Kasumi-1 (cell line): ENCODE measurements around the gene SLC8A1.
A peak's percentile ranks its signal among the peaks of the same experiment; 100 is the strongest.

Experiments used
- DNase-seq, 2 experiments: peaks; one replicate each; lab custom pipeline; 2025; lab: John Stamatoyannopoulos, UW

Gene SLC8A1

DNA sequence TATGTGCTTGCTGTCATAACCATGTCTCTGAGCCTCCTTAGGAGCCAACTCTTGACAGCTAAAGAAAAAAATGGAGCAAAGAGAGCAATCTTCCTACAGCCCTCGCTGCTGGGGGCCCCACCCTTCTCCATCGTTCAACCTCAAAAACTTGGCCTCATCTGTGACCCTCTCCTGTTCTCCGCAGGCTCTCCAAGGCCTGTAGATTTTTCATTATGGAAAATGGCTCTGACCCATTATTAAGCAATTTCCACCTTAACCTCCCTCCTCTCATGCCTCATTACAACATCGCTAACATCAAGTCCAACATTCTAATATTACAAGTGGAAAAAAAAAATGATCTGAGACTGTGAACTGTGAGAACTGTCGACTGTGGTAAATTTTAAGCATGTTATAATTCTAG lies 98.7 kb downstream of the SLC8A1 start:
- DNase-seq: no peak

DNA sequence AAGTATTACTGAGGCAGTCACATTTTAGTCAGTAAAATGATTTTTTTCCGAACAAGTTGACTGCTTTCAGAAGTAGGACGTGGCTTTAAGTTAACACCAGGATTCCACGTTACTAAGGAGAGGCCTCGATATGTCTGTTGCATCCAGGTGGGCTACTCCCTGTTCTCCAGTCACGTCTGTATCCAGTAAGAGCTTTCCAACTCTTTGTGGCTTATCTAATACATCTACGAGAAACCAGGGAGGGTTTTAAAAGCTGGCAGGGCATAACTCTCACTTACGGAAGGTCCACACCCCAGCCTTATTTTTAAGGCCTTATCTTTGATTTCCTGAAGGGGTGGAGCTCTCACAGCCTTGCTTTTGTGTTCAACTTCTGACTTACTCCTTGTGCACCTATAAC lies 99.2 kb downstream of the SLC8A1 start:
- no peak for DNase-seq

GRCh38 chr2:40352041-40352702 lies 99.7 kb downstream of the SLC8A1 start:
- peak; percentile 3 for DNase-seq

- DNase-seq: no peak
These were observed 103.2 kb downstream of the SLC8A1 start for GRCh38 chr2:40348665-40349064.

DNA sequence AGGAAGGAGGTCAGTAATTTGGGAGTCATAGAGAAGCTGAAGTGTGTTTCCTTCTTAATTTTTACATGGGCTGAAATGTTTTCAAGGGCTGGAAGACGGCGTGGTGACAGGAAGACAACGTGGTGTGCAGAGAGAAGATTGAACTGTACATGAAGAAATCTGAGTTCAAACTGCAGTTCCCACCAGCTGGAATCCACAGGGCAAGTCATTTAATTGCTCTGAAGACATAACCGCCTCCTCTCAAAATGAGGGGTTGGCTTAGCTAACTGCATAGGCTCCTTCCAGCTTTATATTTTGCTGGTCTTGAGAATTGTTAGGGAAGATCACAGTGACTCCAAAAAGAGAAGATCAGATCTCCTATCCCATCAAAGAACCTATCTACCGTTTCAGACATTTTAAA lies 103.9 kb downstream of the SLC8A1 start:
- DNase-seq: no peak

DNA sequence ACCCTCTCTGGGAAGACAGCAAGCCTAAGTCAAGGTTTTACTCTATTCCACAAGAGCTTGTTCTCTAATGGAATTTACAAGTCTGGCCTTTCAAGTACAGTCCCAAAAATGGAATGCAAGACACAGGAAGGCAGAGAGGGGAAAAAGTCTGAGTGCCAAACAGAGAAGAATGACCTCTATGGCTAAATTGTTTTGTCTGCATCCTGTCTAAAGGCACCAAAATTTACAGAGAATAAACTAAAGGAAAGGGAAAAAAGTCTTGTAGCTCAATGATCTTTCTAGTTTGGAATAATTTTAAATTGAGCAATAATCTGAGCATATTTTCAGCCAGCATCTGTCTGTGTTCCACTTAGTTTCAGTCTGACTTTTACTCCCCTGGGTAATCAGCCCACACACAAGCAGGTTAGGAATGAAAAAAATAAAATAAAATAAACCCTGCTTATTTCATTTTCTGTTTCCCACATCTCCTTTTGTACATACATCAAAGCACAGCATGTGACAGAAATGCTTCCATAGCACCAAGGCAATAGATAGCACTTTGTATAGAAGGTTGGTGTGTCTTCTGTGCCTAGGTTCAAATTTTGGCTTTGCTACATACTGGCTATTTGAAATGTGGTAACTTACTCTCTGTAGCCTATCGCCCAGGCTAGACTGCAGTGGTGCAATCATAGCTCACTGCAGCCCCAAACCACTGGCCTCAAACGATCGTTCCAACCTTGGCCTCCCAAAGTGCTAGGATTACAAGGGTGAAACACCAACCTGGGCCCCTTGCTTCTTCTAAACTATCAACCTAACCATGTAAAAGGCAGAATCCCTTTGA lies 105.1 kb downstream of the SLC8A1 start:
- no peak for DNase-seq

- DNase-seq: no peak
These were observed 107.5 kb downstream of the SLC8A1 start for GRCh38 chr2:40344364-40344763.

- no peak for DNase-seq
These were observed 108.0 kb downstream of the SLC8A1 start for GRCh38 chr2:40343902-40344301.

GRCh38 chr2:40341198-40341597 lies 110.7 kb downstream of the SLC8A1 start:
- no peak for DNase-seq

DNA sequence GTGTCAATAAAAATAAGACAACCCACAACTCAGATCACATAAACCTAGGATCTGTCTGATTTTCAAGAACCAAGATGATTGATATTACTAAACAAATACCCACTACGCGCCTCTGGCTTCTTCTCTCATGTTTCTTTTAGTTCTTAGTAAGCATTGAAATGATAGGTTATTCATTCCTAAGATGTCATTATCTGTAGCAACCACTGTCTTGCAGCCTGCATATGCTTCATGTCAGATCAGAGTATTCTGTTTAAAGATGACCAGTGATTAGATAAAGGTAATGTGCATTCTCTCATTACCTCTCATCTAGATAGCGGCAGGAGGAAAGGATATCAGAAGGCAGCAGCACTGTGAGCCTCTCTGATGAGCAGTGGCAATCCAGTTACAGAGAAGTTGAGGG lies 112.9 kb downstream of the SLC8A1 start:
- DNase-seq: no peak

DNA sequence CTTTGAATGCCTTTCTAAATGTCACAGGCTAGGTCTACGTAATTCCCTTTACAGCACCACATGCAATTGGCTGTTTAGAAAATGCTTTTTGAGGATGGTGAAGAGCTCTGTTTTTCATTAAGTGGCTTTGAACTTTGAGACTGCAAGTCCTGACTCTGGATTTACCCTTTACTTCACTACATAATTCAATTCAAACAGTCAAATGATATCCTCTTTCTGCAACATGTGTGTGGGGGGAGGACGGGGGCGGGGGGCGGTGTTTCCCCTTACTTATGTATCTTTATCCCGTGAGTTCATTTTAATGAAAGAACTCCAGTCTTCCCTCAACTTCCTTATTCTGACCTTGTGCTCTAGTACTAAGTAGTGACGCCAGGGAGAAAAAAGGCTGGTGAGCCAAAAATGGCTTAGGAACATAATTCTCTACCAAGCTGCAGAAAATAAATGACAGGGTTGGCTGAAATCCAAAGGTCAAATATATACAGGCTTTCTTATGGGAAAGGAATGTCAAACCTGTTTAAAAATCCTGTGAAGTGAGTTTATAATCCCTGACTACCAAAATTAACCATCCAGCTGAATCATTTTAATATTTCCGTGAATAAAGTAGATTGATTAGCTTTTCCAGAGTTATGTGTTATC lies 119.6 kb downstream of the SLC8A1 start:
- peak; percentile 63 to 69 for DNase-seq

GRCh38 chr2:40330096-40330495 lies 121.8 kb downstream of the SLC8A1 start:
- DNase-seq: no peak

DNA sequence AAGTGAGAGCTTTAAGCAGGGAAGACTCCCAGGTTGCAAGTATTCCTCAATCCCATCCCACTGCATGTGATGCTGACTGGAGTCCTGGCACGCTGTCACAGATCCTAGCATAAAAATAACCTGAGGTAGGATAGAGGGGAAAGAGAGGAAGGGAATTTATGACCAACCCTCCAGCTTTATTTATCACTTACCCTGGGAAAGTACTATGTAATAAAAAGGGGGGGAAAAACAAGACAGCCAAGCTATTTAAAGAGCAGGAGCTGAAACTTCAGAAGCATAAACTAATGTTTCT lies 122.2 kb downstream of the SLC8A1 start:
- no peak for DNase-seq

- no peak for DNase-seq
These were observed 126.8 kb downstream of the SLC8A1 start for GRCh38 chr2:40325116-40325515.

GRCh38 chr2:40324656-40325055 lies 127.2 kb downstream of the SLC8A1 start:
- no peak for DNase-seq

DNA sequence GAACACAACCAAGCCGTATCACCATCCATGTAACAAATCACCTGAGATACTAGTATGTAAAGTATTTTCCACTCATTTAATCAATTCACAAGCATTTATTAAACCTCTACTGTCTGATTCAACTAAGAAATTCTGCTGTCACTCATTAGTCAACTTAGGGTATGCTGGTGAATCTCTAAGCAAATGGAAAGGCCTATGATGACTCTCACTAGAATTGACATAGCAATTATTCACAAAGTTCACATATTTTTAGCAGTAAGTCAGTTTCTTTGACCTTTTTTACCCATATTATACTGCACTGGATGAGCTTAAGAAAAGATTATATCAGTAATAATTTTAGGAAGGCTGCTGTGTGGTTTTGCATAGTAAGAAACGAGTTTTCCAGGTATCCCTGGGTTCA lies 130.1 kb downstream of the SLC8A1 start:
- no peak for DNase-seq

DNA sequence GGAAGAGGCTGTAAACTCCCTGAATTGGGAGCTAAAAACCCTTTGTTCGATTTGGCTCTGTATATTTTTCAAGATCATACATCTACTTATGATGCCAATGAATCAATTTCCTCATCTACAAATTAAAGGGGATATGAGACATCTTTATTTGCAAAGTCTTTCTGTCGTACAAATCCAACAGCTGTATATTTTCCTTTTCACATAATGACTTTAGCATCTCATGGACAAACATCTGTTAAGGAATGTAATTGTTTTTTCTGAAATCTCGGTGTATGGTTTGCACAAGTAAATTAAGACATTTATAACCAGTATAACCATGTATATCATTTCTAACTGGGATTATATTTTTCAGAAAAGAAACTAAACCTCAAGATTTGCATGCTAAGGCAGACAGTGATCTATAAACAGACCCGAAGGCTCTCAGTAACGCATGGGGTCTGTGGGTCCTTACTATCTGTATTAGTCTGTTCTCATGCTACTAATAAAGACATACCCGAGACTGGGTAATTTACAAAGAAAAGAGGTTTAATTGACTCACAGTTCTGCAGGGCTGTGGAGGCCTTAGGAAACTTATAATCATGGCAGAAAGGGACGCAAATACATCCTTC lies 130.8 kb downstream of the SLC8A1 start:
- no peak for DNase-seq

DNA sequence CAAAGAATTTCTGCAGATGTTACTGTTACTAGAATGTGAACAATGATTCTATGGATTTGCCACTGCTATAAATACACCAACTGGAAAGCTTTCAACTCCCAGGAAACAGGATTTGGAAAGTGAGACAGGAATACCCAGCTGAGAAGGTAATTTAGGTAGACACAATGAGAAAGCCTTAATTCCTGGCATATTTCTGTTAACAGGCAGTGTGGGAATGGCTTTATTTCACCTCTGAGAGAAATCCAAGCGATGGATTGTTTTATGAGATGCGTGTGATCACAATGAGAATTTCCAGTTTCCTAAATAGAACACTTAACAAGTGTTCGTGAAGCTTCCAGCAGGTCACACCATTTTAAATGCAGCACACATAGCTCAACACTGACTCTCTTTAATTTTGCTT lies 133.0 kb downstream of the SLC8A1 start:
- DNase-seq: no peak

DNA sequence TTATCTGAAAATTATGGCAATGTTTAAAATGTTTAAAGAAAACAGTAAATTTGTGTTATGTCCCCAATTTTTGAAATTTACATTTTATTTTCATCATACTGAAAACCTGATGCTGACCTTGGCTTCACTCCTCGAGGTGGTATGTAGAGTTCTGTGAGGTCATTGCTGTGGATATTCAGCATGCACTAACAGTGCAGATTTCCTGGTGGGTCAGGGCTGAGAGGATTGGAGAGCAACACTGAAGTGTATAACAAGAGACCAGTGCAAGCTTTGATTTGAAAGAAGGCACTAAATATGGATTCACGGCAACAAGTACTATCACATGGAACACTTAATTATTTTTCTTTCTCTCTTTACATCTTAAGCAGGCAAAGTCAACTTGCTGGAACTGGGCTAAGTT lies 134.1 kb downstream of the SLC8A1 start:
- DNase-seq: no peak

- no peak for DNase-seq
These were observed 134.8 kb downstream of the SLC8A1 start for GRCh38 chr2:40317046-40317445.

DNA sequence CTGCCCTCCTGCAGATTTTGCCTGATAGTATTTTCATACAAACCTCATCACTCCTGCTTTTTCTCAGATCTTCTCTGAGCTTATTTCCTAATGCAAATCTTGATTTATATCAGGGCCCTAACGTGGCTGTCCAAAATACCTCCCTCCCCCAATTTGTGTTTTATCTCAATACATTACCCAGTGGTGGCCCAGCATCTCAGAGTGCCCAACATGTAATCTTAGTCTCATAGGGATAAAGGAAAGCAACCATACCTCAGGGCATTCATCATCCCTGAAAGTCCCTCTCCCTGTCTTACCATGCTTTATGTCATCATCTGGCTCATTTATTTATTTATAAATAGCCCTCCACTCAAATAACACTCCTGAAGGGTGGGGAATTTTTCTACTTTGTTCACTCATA lies 135.3 kb downstream of the SLC8A1 start:
- DNase-seq: no peak

DNA sequence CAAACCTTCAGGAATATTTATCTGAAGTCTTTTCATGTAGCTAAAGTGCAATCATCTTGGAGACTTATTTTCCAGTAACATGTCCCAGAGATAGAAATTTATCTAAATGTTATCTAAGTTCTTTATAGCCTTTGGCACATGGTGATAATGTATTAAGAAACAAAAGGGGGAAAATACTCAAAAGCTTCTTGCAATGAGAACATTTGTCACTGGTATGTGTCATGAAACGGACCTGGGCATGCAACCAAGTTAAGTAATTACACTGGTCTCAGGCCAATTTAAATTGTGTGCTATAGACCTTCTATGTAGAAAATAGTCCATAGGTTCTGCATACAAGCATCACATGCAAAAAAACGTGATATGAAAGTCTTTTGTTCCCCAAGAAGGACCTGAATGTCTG lies 136.2 kb downstream of the SLC8A1 start:
- DNase-seq: no peak

DNA sequence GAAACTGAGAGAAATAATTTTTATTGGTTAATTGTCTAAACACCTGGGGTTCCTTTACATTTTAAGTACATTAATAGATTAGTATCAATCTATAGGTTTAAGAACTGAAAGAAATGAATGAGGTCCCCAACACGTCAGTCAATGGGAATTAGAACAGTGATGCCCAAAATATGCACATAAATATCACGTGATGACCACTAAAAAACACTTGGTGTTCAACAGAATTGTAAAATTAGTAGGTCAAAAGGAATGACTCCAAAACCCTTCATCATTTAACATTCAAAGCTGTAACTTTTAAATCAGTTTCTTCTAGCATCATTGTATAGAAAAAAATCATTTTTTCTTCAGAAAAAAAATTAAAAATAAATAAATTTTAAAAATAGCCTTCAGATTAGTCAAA lies 140.9 kb downstream of the SLC8A1 start:
- DNase-seq: no peak
